ENCODE results near the gene BOD1L2. TPM values are rescaled to one million over a fixed set of nuclear protein-coding genes. Genes with fewer than 3 reads are reported as not detected.

Gene BOD1L2
- total RNA-seq, 3 donors from 2014 or later = not detected

GRCh38 chr18:57116598-57117132, 30.2 kb upstream of the BOD1L2 start:
- H3K4me3 ChIP-seq = no peak overlapping the region
- DNase-seq (ENCODE audit: low spot score in 2 of 2) = no peak

GRCh38 chr18:57121542-57122112, 25.3 kb upstream of the BOD1L2 start:
- H3K4me1 ChIP-seq = no peaks in the 10 kb centered on the region
- H3K36me3 ChIP-seq = no peaks in the 10 kb centered on the region
- no peaks in the 10 kb centered on the region for H3K9me3 ChIP-seq
- H3K27ac ChIP-seq = no peak overlapping the region
- TF ChIP-seq POLR2A (IDR thresholded peaks at IDR 0.05) (no peak), CTCF (IDR thresholded peaks at IDR 0.05) (no peak), POLR2AphosphoS5 (IDR thresholded peaks at IDR 0.05) (no peak)
- no peak overlapping the region for H3K4me3 ChIP-seq
- no peak for DNase-seq (ENCODE audit: low spot score in 2 of 2)
- peaks cover 0 to 38% of the 10 kb centered on the region in 2 donors for H3K27me3 ChIP-seq
- intact Hi-C loops (cut with DNase I; ENCODE audit: low total_unique reads) = no loop called here

More at GRCh38 chr18:57116598-57117132, 30.2 kb upstream of the BOD1L2 start:
- no peak overlapping the region for H3K27ac ChIP-seq
- intact Hi-C loops (cut with DNase I; ENCODE audit: low total_unique reads) = no loop called here
- H3K36me3 ChIP-seq = no peaks in the 10 kb centered on the region
- TF ChIP-seq POLR2A (IDR thresholded peaks at IDR 0.05) (no peak), CTCF (IDR thresholded peaks at IDR 0.05) (no peak), POLR2AphosphoS5 (IDR thresholded peaks at IDR 0.05) (no peak)
- H3K9me3 ChIP-seq = peaks cover 0 to 6% of the 10 kb centered on the region in 2 donors
- H3K4me1 ChIP-seq = no peaks in the 10 kb centered on the region
- peaks cover 0 to 6% of the 10 kb centered on the region in 2 donors for H3K27me3 ChIP-seq

- no peak overlapping the region for H3K27ac ChIP-seq
- intact Hi-C loops (cut with DNase I; ENCODE audit: low total_unique reads) = no loop called here
- H3K4me1 ChIP-seq = no peaks in the 10 kb centered on the region
- TF ChIP-seq POLR2AphosphoS5 (IDR thresholded peaks at IDR 0.05) = no peak
- TF ChIP-seq POLR2A (IDR thresholded peaks at IDR 0.05) = no peak
- no peak for TF ChIP-seq CTCF (IDR thresholded peaks at IDR 0.05)
- peaks cover 0 to 38% of the 10 kb centered on the region in 2 donors for H3K27me3 ChIP-seq
- no peak overlapping the region for H3K4me3 ChIP-seq
- no peaks in the 10 kb centered on the region for H3K36me3 ChIP-seq
- DNase-seq (ENCODE audit: low spot score in 2 of 2) = no peak
- H3K9me3 ChIP-seq = no peaks in the 10 kb centered on the region
These were observed 23.9 kb upstream of the BOD1L2 start for GRCh38 chr18:57122936-57123510.

GRCh38 chr18:57125627-57126026, 21.3 kb upstream of the BOD1L2 start:
- no peaks in the 10 kb centered on the region for H3K9me3 ChIP-seq
- H3K27me3 ChIP-seq = peaks cover 0 to 38% of the 10 kb centered on the region in 2 donors

More at GRCh38 chr18:57125627-57126026, 21.3 kb upstream of the BOD1L2 start:
- DNase-seq (ENCODE audit: low spot score in 2 of 2) = no peak
- H3K27ac ChIP-seq = no peak overlapping the region
- TF ChIP-seq CTCF (IDR thresholded peaks at IDR 0.05) (no peak), POLR2A (IDR thresholded peaks at IDR 0.05) (no peak), POLR2AphosphoS5 (IDR thresholded peaks at IDR 0.05) (no peak)
- no peaks in the 10 kb centered on the region for H3K36me3 ChIP-seq
- H3K4me1 ChIP-seq = no peaks in the 10 kb centered on the region
- intact Hi-C loops (cut with DNase I; ENCODE audit: low total_unique reads) = no loop called here
- no peak overlapping the region for H3K4me3 ChIP-seq

Measured in breast epithelium (tissue), 4 donors.